Measurements from ENCODE around the gene C6orf136. TPM values are rescaled to one million over a fixed set of nuclear protein-coding genes. Genes with fewer than 3 reads are reported as not detected.
A peak's percentile ranks its signal among the peaks of the same experiment; 100 is the strongest.

C6orf136 gene
- total and polyA plus RNA-seq, 9 of the 15 experiments (the other 6 are each of a cell fraction or from before 2014, with no cell fraction given): 14.1 to 63.1 (median 18.4) TPM

- TF ChIP-seq ZBTB34 (CRISPR knock-in tag; IDR thresholded peaks at IDR 0.05): no peak
- peak in 1 of 2 experiments; percentile 59; a peak in 1 of 4 replicates for TF ChIP-seq RCOR1 (IDR thresholded peaks at IDR 0.05; ENCODE audit: borderline replicate concordance in 1 of 2, low read depth in 2 of 2, low read length in 2 of 2)
- no peak for TF ChIP-seq ZNF324 (CRISPR knock-in tag; IDR thresholded peaks at IDR 0.05)
- TF ChIP-seq NCOA6 (IDR thresholded peaks at IDR 0.05): no peak
- TF ChIP-seq BHLHE40 (IDR thresholded peaks at IDR 0.05; ENCODE audit: low read length): peak; percentile 89
- no peak for TF ChIP-seq ZNF3 (CRISPR knock-in tag; IDR thresholded peaks at IDR 0.05)
- no peak; the same call in 1 of the 2 replicates for TF ChIP-seq IRF9 (tag; IDR thresholded peaks at IDR 0.05)
- TF ChIP-seq HDAC3 (IDR thresholded peaks at IDR 0.05; ENCODE audit: borderline replicate concordance, partially characterized antibody): no peak
- peak; percentile 83 for TF ChIP-seq CBFA2T3 (IDR thresholded peaks at IDR 0.05)
- TF ChIP-seq ZNF316 (IDR thresholded peaks at IDR 0.05): peak; percentile 39
- TF ChIP-seq, protein P1, sequence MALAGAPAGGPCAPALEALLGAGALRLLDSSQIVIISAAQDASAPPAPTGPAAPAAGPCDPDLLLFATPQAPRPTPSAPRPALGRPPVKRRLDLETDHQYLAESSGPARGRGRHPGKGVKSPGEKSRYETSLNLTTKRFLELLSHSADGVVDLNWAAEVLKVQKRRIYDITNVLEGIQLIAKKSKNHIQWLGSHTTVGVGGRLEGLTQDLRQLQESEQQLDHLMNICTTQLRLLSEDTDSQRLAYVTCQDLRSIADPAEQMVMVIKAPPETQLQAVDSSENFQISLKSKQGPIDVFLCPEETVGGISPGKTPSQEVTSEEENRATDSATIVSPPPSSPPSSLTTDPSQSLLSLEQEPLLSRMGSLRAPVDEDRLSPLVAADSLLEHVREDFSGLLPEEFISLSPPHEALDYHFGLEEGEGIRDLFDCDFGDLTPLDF (CRISPR knock-in tag; IDR thresholded peaks at IDR 0.05): peak; percentile 74; the same call in 1 of the 2 replicates
- TF ChIP-seq SIN3A (IDR thresholded peaks at IDR 0.05; ENCODE audit: borderline replicate concordance in 2 of 2, control insufficient read depth in 1 of 2, low read depth in 2 of 2, low read length in 2 of 2): peak in 1 of 2 experiments; percentile 95; a peak in 3 of 4 replicates
- TF ChIP-seq AFF1 (IDR thresholded peaks at IDR 0.05; ENCODE audit: low read depth in 1 of 2, partially characterized antibody in 2 of 2): peak; percentile 46 to 50
- peak; percentile 97 for TF ChIP-seq SAFB (IDR thresholded peaks at IDR 0.05; ENCODE audit: borderline replicate concordance, low read depth, low read length)
- TF ChIP-seq MCM2 (IDR thresholded peaks at IDR 0.05; ENCODE audit: low read depth): peak; percentile 99
- TF ChIP-seq, protein P2, sequence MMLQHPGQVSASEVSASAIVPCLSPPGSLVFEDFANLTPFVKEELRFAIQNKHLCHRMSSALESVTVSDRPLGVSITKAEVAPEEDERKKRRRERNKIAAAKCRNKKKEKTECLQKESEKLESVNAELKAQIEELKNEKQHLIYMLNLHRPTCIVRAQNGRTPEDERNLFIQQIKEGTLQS (IDR thresholded peaks at IDR 0.05): peak; percentile 67
- TF ChIP-seq, protein P2 (CRISPR knock-in tag; conservative IDR thresholded peaks at IDR 0.05): 0 out of 2 replicates have a peak, but pooled peaks have one; percentile 41
- TF ChIP-seq NFE2L1 (tag; IDR thresholded peaks at IDR 0.05; ENCODE audit: borderline replicate concordance, low read depth): no peak
- TF ChIP-seq JUNB (CRISPR knock-in tag; conservative IDR thresholded peaks at IDR 0.05): no peak
Measured at GRCh38 chr6:30686908-30687658, 40.1 kb downstream of the C6orf136 start (continued).

Data from K562 (cell line).